Putamen (tissue), 1 donor: Measurements from ENCODE around the gene PRRT3.
"Not testable (repeated sequence)": the region's sequence is repeated elsewhere in the genome, so short reads cannot be mapped to it uniquely, and the experiment has no call there.

Experiments used
- DNase-seq: peaks from one replicate; pipeline ENCODE4 v3.0.0-alpha.2; 2016; ENCODE audit warnings: low spot score

PRRT3 gene

GRCh38 chr3:9897408-9898372, 54.5 kb downstream of the PRRT3 start:
- DNase-seq: no peak

- not testable (repeated sequence) for DNase-seq
Measured at GRCh38 chr3:9896755-9897407, 55.3 kb downstream of the PRRT3 start.

GRCh38 chr3:9895715-9896114, 56.5 kb downstream of the PRRT3 start:
- not testable (repeated sequence) for DNase-seq
